ENCODE measurements around the gene PRDX2. TPM values are rescaled to one million over a fixed set of nuclear protein-coding genes. Genes with fewer than 3 reads are reported as not detected.
"Not testable (repeated sequence)": the region's sequence is repeated elsewhere in the genome, so short reads cannot be mapped to it uniquely, and the experiment has no call there.

The PRDX2 gene
- 195 TPM for polyA plus RNA-seq

DNA sequence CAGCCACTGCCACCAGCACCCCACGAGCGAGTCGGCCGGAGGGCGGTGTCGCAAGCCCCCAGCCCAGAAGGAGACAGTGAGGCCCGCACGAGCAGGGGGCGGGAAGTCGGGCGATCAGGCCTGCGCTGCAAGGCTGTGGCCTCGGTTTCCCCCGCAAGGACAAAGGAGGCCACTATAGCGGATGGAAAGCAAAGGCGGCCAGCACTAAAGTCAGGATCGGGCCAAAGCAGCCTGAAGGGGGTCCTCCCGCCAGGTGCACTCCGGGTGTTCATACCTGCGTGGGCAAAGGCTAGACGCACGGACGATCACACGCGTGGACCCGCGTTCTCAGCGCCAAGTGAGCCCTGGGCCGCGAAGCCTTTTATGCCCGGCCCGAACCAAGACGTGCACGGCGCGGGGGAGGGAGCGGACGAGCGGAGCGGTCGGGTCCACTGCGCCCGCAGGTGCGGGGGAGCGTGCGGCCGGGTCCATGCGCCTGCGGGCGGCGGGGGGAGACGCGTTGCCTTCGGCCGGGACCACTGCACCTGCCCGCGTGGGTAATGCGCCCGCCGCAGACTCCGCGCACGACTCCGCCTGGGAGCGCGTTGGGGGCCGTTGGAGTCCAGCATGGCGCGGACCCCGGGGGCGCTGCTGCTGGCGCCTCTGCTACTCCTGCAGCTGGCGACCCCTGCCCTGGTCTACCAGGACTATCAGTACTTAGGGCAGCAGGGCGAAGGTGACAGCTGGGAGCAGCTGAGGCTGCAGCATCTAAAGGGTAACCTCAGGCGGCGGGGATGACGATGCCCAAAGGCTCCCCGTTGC lies at the start of gene PRDX2, which contains the start of gene THSD8:
PRDX2 (minus strand) TSS at position 335 of the 801 bp plus-strand sequence. CDS start 539 bp downstream, outside the sequence.
THSD8 (plus strand) TSS at position 604 of the 801 bp plus-strand sequence; CDS start at position 607, 3 bp downstream.
- Mint-ChIP-seq H3K27ac (peak within 1 kb of the TSS; percentile 53 to 76 (median 62)), H3K9me3 (no peaks in the 10 kb centered on the region), H3K27me3 (no peaks in the 10 kb centered on the region), H3K36me3 (peaks cover 1% of the 10 kb centered on the region), H3K4me1 (peaks cover 14 to 18% (median 18%) of the 10 kb centered on the region in 3 donors), H3K4me3 (peak within 1 kb of the TSS; percentile 79 to 92 (median 88))

DNA sequence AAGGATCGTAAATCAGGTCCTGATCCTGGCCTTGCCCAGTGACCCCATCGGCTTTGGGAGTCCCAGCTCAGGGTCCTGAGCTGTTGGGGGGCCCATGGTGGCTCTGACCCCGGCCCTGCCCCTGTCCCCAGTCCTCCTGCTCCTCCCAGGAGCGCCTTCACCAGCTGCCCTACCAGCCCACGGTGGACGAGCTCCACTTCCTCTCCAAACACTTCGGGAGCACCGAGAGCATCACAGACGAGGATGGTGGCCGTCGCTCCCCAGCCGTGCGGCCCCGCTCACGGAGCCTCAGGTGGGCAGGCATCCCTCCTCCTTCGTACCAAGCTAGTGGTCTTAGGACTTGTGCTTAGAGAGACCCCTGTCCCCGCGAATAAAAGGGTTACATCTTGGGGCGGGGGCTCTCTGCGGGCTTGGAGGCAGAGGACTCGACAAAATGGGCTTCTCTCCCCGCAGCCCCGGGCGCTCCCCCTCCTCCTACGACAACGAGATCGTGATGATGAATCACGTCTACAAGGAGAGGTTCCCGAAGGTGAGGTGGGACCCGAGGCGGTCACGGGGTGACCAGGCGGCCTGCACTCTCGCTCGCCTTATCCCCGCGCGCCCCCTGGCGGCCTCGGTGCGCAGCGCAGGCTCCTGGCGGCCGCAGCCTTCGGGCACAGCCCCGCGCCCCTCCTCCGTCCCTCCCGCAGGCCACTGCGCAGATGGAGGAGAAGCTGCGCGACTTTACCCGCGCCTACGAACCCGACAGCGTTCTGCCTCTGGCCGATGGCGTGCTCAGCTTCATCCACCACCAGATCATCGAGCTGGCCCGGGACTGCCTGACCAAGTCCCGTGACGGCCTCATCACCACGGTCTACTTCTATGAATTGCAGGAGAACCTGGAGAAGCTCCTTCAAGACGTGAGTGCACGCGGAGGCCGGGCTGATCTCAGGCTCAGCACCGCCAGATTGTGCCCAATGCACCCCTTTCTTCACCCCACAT lies 45.8 kb upstream of the PRDX2 start:
- Mint-ChIP-seq H3K4me1 (peaks cover 0 to 3% (median 1%) of the 10 kb centered on the region in 3 donors), H3K36me3 (no peaks in the 10 kb centered on the region), H3K27ac (no peak overlapping the region), H3K27me3 (peaks cover 12% of the 10 kb centered on the region), H3K9me3 (no peaks in the 10 kb centered on the region), H3K4me3 (peak overlapping the region in 2 of 4 donors; percentile 8 to 72)

- peak overlapping the region in 1 of 4 donors; percentile 45 for H3K4me3 Mint-ChIP-seq
- not testable (repeated sequence) for H3K27ac Mint-ChIP-seq, H3K9me3 Mint-ChIP-seq, H3K4me1 Mint-ChIP-seq, H3K36me3 Mint-ChIP-seq
- H3K27me3 Mint-ChIP-seq = peaks cover 16% of the 10 kb centered on the region
These were observed 45.0 kb upstream of the PRDX2 start for GRCh38 chr19:12846613-12847012.

DNA sequence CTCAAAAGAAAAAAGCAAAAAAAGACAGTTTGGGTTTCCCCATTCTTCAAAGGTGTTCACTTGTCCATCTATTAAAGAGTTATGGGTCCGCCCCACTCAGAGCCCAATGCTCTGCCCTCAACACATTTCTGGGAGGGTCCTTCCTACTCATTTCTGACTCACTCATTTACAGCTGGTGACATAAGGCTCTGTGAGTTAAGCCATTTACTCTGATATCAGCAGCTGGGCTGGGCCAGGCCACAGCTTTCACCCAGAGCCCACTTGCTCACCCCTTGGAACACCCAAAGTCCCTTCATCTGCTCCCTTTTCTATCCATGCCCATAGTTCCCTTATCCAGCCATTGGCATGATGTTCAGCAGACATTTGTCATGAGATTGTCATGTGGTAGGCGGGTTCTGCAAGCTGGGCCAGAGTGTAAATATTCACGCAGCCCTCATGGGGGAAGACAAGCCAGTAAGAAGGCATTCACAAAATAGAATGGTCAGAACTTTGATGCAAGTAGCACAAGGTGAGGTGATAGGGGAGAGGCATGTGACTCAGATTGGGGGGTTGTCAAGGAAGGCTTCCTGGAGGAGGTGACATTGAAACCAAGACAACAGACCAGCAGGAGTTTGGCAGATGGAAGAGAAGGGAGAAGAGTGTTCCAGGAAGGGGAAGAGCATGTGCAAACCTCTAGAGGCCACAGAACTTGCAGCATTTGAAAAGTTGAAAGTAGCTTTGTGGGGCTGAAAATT lies 42.6 kb upstream of the PRDX2 start:
- no peak overlapping the region for H3K27ac Mint-ChIP-seq
- H3K36me3 Mint-ChIP-seq = no peaks in the 10 kb centered on the region
- H3K4me3 Mint-ChIP-seq = no peak overlapping the region
- peaks cover 39% of the 10 kb centered on the region for H3K27me3 Mint-ChIP-seq
- peaks cover 0 to 17% (median 13%) of the 10 kb centered on the region in 3 donors for H3K4me1 Mint-ChIP-seq
- peaks cover 0 to 6% (median 0%) of the 10 kb centered on the region in 3 donors for H3K9me3 Mint-ChIP-seq

- Mint-ChIP-seq H3K9me3 (peaks cover 0 to 6% (median 0%) of the 10 kb centered on the region in 3 donors), H3K27ac (no peak overlapping the region), H3K4me1 (peaks cover 0 to 18% (median 15%) of the 10 kb centered on the region in 3 donors), H3K36me3 (no peaks in the 10 kb centered on the region), H3K4me3 (no peak overlapping the region), H3K27me3 (peaks cover 43% of the 10 kb centered on the region)
These were observed 41.7 kb upstream of the PRDX2 start for GRCh38 chr19:12843328-12843727.

- peaks cover 0 to 6% (median 0%) of the 10 kb centered on the region in 3 donors for H3K9me3 Mint-ChIP-seq
- H3K27ac Mint-ChIP-seq = no peak overlapping the region
- H3K27me3 Mint-ChIP-seq = peaks cover 48% of the 10 kb centered on the region
- no peaks in the 10 kb centered on the region for H3K36me3 Mint-ChIP-seq
- peaks cover 1 to 17% (median 12%) of the 10 kb centered on the region in 3 donors for H3K4me1 Mint-ChIP-seq
- no peak overlapping the region for H3K4me3 Mint-ChIP-seq
These were observed 40.9 kb upstream of the PRDX2 start for GRCh38 chr19:12842511-12842910.

DNA sequence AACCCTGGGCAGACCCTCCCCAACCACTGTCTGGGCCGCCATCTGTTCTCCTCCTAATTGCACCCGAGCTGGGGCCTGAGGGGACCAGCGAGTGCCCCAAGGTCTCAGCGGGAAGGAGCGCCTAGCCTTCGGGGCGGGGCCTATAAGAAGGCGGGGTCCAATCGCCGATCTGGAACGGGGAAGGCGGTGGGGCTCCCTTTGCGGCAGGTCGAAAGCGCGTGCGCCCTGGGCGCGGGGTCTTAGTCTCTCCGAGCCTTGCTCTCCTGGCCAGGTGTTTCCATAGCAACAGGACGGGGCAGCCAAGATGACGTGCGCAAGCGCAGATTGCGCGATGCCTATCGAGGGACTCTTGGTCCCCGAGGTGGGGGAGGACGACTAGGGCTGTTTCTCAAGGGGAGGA lies 39.5 kb upstream of the PRDX2 start:
- Mint-ChIP-seq H3K27ac (peak overlapping the region in 2 of 3 donors; percentile 52 to 69), H3K27me3 (peaks cover 53% of the 10 kb centered on the region), H3K4me3 (peak overlapping the region in 3 of 4 donors; percentile 24 to 75 (median 34)), H3K9me3 (peaks cover 0 to 10% (median 0%) of the 10 kb centered on the region in 3 donors), H3K4me1 (peaks cover 5 to 18% (median 12%) of the 10 kb centered on the region in 3 donors), H3K36me3 (no peaks in the 10 kb centered on the region)

- peaks cover 59% of the 10 kb centered on the region for H3K27me3 Mint-ChIP-seq
- H3K4me1 Mint-ChIP-seq = peaks cover 5 to 22% (median 12%) of the 10 kb centered on the region in 3 donors
- peak overlapping the region in 1 of 3 donors; percentile 52 for H3K27ac Mint-ChIP-seq
- peak overlapping the region in 2 of 4 donors; percentile 24 to 81 for H3K4me3 Mint-ChIP-seq
- peaks cover 0 to 10% (median 0%) of the 10 kb centered on the region in 3 donors for H3K9me3 Mint-ChIP-seq
- H3K36me3 Mint-ChIP-seq = no peaks in the 10 kb centered on the region
These were observed 38.8 kb upstream of the PRDX2 start for GRCh38 chr19:12840091-12841079.

DNA sequence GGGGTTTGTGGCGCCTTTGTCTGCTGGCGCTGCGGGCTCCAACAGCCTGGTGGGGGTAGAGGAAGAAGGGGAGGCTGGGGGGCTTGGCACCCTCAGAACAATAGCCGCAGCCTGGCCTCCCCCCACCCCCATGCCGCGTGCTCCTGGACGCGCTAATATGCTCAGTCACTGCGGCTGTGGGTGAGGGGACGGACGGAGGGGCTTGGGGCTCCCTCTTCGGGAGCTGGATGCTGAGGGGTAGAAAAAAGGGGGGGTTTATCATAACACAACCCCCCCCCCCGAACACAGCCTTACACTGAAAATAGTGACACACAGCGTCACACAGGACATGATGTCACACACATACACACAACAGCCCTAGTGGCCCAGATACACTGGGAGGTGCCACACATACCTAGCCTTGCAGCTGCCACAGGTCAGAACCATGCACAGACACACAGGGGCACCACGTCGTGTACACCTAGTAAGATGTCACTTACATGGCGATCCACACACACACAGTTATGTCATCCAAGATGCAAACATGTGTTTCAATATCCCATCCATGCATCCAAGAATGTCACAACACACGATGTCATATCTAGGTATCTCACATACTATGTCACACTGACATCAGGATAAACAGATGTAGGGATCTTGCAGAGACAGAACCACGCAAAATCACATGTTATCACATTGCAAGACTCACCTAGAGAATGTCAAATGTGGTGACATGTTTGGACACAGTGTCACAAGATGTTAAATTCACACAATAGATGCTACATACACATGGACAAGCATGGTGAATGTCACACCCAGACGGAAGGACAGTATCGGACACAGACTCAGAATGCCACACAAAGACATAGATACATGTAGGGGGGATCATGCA lies 37.5 kb upstream of the PRDX2 start:
- H3K36me3 Mint-ChIP-seq = no peaks in the 10 kb centered on the region
- peak overlapping the region; percentile 2 to 79 (median 62) for H3K4me3 Mint-ChIP-seq
- peaks cover 0 to 13% (median 0%) of the 10 kb centered on the region in 3 donors for H3K9me3 Mint-ChIP-seq
- H3K27me3 Mint-ChIP-seq = peaks cover 71% of the 10 kb centered on the region
- peak overlapping the region in 1 of 3 donors; percentile 15 for H3K27ac Mint-ChIP-seq
- peaks cover 5 to 27% (median 17%) of the 10 kb centered on the region in 3 donors for H3K4me1 Mint-ChIP-seq

- peak within 1 kb of the TSS in 2 of 3 donors; percentile 81 to 83 for H3K27ac Mint-ChIP-seq
- peaks cover 71% of the 10 kb centered on the region for H3K27me3 Mint-ChIP-seq
- peaks cover 0 to 13% (median 0%) of the 10 kb centered on the region in 3 donors for H3K9me3 Mint-ChIP-seq
- no peaks in the 10 kb centered on the region for H3K36me3 Mint-ChIP-seq
- peak within 1 kb of the TSS; percentile 63 to 83 (median 72) for H3K4me3 Mint-ChIP-seq
- peaks cover 6 to 28% (median 17%) of the 10 kb centered on the region in 3 donors for H3K4me1 Mint-ChIP-seq
These were observed 36.7 kb upstream of the PRDX2 start, which contains the start of gene MAST1 for GRCh38 chr19:12838182-12838885. MAST1 (plus strand) TSS chr19:12838515; CDS start chr19:12838573, 58 bp downstream.

GRCh38 chr19:12837225-12837624 lies 35.6 kb upstream of the PRDX2 start:
- peaks cover 0 to 15% (median 1%) of the 10 kb centered on the region in 3 donors for H3K9me3 Mint-ChIP-seq
- peaks cover 14 to 33% (median 23%) of the 10 kb centered on the region in 3 donors for H3K4me1 Mint-ChIP-seq
- no peaks in the 10 kb centered on the region for H3K36me3 Mint-ChIP-seq
- peak overlapping the region in 3 of 4 donors; percentile 49 to 83 (median 63) for H3K4me3 Mint-ChIP-seq
- peak overlapping the region in 1 of 3 donors; percentile 81 for H3K27ac Mint-ChIP-seq
- peaks cover 77% of the 10 kb centered on the region for H3K27me3 Mint-ChIP-seq

DNA sequence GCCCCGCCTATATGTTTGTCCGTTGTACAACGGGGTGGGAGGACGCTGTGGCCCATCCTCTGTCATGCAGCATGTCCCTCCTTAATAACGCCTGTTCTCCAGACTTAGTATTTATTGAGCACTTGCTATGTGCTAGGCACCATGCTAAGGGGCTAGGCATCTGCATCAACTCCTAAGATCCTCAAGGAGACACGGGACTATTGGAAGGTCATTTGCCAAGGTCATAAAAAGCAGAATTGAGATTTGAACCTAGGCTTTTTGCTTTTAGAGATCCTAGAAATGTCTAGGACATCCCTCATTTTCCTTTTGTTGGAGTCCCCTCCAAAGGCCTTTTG lies 34.9 kb upstream of the PRDX2 start:
- peak overlapping the region in 3 of 4 donors; percentile 44 to 63 (median 63) for H3K4me3 Mint-ChIP-seq
- peaks cover 81% of the 10 kb centered on the region for H3K27me3 Mint-ChIP-seq
- peaks cover 0 to 18% (median 6%) of the 10 kb centered on the region in 3 donors for H3K9me3 Mint-ChIP-seq
- H3K36me3 Mint-ChIP-seq = no peaks in the 10 kb centered on the region
- H3K4me1 Mint-ChIP-seq = peaks cover 19 to 32% (median 29%) of the 10 kb centered on the region in 3 donors
- peak overlapping the region in 2 of 3 donors; percentile 81 to 90 for H3K27ac Mint-ChIP-seq
